WI38 (cell line): ENCODE data around the gene HOXD8.
A peak's percentile ranks its signal among the peaks of the same experiment; 100 is the strongest.

Experiments
- H3K4me3 ChIP-seq: 2 replicates; pipeline ENCODE4 v1.5.1; 2011; ENCODE audit warnings: low read depth, mild to moderate bottlenecking, control low read depth, low read length
- TF ChIP-seq, protein P1 (sequence below): IDR thresholded peaks from 2 replicates; pipeline ENCODE4 v1.5.1; 2012; ENCODE audit warnings: low read depth, mild to moderate bottlenecking, control low read depth, low read length

The HOXD8 gene

DNA sequence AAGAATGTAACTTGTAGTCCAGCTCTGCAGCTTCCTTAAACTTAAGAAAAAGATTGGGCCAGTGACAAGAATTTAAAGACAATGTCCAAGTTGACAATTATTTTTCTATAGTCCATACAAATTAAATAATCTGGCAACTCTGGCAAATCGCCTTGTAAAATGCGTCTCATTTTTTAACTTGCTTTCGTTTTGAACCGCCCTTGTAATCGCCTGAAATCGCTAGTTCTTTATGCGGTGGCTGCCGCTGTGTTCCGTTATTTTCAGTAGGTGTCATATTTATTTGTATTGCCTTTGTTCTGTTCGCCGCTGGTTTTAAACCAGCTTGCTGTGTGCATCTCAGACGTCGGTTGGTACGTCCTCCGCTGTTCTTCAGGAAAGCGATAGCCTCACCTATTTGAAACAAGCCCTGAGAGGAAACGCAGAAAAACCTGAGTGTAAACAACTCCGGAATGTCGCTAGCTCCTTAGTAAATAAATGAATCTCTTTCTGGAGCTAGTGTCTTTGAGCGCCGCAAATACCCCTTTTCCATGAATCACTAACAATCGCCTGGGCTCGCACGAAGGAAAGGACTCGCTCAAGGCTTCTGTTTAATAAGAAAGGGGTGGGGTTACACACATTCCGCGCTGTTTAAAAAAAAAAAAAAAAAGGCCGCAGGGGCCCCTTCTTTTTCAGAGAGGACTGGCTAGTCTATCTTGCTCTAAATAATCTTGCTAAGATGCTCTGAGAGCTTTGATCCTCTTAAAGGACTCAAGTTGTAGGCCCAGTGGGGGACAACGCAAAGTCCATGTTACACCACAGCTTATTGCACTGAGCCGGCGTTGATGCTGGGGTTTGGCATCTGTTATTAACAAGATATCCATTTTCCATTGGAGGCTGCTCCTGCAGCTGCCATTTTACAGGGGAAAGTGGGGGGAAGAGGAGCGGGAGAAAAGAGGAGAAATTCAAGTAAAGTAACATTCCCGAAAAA, 3.0 kb downstream of the HOXD8 start:
- peak overlapping the region; percentile 38 for H3K4me3 ChIP-seq
- TF ChIP-seq, protein P1, sequence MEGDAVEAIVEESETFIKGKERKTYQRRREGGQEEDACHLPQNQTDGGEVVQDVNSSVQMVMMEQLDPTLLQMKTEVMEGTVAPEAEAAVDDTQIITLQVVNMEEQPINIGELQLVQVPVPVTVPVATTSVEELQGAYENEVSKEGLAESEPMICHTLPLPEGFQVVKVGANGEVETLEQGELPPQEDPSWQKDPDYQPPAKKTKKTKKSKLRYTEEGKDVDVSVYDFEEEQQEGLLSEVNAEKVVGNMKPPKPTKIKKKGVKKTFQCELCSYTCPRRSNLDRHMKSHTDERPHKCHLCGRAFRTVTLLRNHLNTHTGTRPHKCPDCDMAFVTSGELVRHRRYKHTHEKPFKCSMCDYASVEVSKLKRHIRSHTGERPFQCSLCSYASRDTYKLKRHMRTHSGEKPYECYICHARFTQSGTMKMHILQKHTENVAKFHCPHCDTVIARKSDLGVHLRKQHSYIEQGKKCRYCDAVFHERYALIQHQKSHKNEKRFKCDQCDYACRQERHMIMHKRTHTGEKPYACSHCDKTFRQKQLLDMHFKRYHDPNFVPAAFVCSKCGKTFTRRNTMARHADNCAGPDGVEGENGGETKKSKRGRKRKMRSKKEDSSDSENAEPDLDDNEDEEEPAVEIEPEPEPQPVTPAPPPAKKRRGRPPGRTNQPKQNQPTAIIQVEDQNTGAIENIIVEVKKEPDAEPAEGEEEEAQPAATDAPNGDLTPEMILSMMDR, result no peak; the same call in 1 of the 2 replicates

- TF ChIP-seq, protein P1, result no peak
- no peak overlapping the region for H3K4me3 ChIP-seq
Measured at GRCh38 chr2:176133389-176133788, 3.9 kb downstream of the HOXD8 start.

GRCh38 chr2:176134035-176134434, 4.5 kb downstream of the HOXD8 start:
- TF ChIP-seq, protein P1, result no peak
- no peak overlapping the region for H3K4me3 ChIP-seq

DNA sequence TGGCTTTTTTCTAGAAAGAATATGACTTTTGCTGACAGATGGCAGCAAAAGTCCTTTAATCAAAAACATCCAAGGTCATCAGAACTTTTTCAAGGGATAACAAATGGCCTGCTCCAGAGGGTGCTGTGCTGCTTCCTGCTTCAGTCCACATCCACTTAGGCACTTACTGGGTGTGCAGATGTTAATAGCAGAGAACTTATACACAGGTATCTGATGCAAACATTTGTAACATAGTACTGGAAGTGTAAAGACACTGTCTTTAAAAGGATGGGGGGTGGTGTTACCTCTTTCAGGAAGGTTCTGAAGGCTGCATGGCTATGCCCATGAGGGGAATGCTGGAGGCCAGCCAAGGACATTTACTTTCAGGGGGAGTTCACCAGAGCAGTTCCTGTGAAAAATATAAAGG, 5.5 kb downstream of the HOXD8 start:
- TF ChIP-seq, protein P1, result no peak
- H3K4me3 ChIP-seq, result no peak overlapping the region

DNA sequence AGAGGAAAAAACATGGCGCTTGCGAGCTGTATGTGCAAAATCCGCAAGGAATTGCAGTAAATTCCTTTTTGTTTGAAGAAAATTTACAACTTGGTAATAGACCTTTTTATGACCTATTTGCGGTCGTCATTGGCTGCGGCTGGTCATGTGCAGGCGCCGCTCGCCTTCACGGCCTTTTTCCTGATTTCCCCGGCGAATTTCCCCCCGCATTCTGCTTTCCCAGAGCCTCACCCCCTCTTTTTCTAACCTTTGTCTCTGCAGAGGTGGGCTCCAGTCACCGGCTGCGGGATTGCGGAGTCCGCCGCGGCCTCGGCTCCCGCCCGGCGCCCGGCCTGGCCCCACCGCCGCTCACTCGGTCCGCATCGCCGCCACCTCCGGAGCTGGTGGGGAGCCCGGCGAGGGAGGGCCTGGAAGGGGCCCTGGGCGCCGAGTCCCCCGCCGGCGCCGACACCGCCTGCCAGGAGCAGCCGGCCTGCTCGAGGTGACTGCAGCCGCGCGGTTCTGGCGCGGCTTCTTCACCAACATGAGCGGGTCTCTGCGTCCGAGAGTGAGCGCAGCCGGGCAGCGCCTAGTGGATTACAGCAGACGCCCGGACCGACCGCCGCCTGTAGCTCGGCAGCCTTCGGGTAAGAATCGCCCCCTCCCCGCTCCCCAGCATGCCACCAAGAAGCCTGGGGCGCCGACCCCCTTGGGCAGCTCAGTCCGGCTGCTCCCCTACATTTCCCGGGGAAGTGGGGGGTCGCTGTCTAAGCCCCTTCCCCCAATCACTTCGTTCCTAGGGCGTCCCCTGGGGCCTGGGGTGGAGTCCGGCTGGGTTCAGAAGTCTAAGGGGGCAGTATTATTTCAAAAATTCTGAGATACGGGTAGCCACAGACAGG, 7.1 kb downstream of the HOXD8 start:
- TF ChIP-seq, protein P1, result no peak
- peak overlapping the region; percentile 41 for H3K4me3 ChIP-seq

DNA sequence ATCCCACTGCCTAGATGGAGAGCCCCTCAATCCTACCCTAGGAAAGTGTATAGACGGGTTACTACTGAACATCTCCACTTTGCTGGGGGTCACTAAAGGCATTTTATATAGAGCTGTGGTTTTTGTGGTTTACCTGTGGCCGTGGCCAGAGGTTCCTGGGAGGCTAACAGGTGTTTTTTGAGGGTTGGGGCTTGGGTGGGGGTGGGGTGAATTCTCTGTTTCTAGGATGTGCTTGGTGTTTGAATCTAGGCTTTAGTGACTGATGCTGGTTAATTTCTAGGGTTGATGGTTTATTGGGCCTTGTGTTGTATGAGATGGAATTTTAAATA, 7.7 kb downstream of the HOXD8 start:
- TF ChIP-seq, protein P1, result no peak
- no peak overlapping the region for H3K4me3 ChIP-seq

DNA sequence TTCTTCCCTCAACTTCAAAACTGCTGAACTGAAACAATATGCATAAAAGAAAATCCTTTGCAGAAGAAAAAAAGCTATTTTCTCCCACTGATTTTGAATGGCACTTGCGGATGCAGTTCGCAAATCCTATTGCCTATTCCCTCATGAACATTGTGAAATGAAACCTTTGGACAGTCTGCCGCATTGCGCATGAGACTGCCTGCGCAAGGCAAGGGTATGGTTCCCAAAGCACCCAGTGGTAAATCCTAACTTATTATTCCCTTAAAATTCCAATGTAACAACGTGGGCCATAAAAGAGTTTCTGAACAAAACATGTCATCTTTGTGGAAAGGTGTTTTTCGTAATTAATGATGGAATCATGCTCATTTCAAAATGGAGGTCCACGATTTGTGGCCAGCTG, 8.4 kb downstream of the HOXD8 start:
- no peak overlapping the region for H3K4me3 ChIP-seq
- TF ChIP-seq, protein P1, result no peak
